A549 (cell line): ENCODE data around the gene HELQ.

ENCODE experiments used
- CEBPB ChIP-seq, 2 experiments: fragments of >200 bp in 1 of 2; sonication (Bioruptor Twin) in 1 of 2; formaldehyde crosslinking in 1 of 2; IDR thresholded peaks; 2 replicates each; pipeline ENCODE4 v1.6.1; 2012 to 2016
- HDAC2 ChIP-seq: fragments of 200-600 bp; sonication (generic); IDR thresholded peaks from 2 replicates; pipeline ENCODE4 v1.6.1; 2016
- JUN ChIP-seq, 2 experiments: fragments of >200 bp; sonication (Bioruptor Twin); formaldehyde crosslinking; IDR thresholded peaks; 2 replicates in 1 of 2; 3 replicates in 1 of 2; pipeline ENCODE4 v1.6.1; 2016 to 2017
- KDM5A ChIP-seq: fragments of 200-600 bp; sonication (generic); IDR thresholded peaks from 2 replicates; pipeline ENCODE4 v1.6.1; 2016; ENCODE audit warnings: antibody characterized with exemption, mild to moderate bottlenecking
- MAFK ChIP-seq: fragments of 450-650 bp; IDR thresholded peaks from 2 replicates; pipeline ENCODE4 v1.6.1; 2014; ENCODE audit not compliant: partially characterized antibody
- MYC ChIP-seq: IDR thresholded peaks from 2 replicates; pipeline ENCODE4 v1.6.1; 2012; ENCODE audit warnings: mild to moderate bottlenecking, inconsistent platforms, low read length, improper control_type of control experiment, borderline replicate concordance
- POLR2A ChIP-seq: IDR thresholded peaks from 2 replicates; pipeline ENCODE4 v1.6.1; 2012; ENCODE audit warnings: mild to moderate bottlenecking, low read length
- RFX5 ChIP-seq: fragments of 450-650 bp; IDR thresholded peaks from 2 replicates; pipeline ENCODE4 v1.7.1; 2014; ENCODE audit warnings: antibody characterized with exemption, mild to moderate bottlenecking, moderate library complexity
- TP53 ChIP-seq: fragments of 250-450 bp; sonication (Bioruptor Pico); IDR thresholded peaks from 2 replicates; pipeline ENCODE4 v1.5.0; 2021; ENCODE audit warnings: mild to moderate bottlenecking, moderate library complexity
- TF ChIP-seq, protein P1 (sequence below): fragments of >200 bp; sonication (Bioruptor Twin); formaldehyde crosslinking; IDR thresholded peaks from 3 replicates; pipeline ENCODE4 v1.5.1; 2016
- TF ChIP-seq, protein P2 (sequence below): fragments of >200 bp; sonication (Bioruptor Twin); formaldehyde crosslinking; IDR thresholded peaks from 2 replicates; pipeline ENCODE4 v1.6.1; 2016
- TF ChIP-seq, protein P3 (sequence below): IDR thresholded peaks from 2 replicates; pipeline ENCODE4 v1.6.1; 2012
- TF ChIP-seq, protein P4 (sequence below): IDR thresholded peaks from 2 replicates; pipeline ENCODE4 v1.6.1; 2012; ENCODE audit warnings: low read depth, borderline replicate concordance
- TF ChIP-seq, protein P5 (sequence below): fragments of 150-350 bp; IDR thresholded peaks from 2 replicates; pipeline ENCODE4 v1.6.1; 2014; ENCODE audit warnings: low read depth, mild to moderate bottlenecking, low read length

DNA sequence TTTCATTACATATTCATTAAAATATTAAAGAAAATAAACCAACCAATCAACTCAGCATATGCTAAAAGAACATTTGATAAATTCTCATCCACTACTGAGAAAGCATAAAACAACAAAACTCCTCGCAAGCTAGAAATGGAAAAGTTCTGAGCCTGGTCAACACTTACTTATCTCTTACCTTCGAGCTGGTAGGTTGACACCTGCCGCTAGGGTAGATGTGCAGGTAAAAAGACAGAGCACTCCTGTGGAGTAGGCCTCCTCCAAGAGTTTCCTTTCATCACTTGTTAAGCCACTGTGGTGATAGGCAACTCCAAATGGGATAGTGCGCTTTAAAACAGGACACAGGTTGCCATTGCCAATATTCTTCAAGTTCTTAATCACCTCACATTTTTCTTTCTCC lies 18.9 kb downstream of the HELQ start:
- TF ChIP-seq POLR2A (no peak), CEBPB (IDR thresholded peaks at IDR 0.05) (no peak), MYC (no peak), JUN (IDR thresholded peaks at IDR 0.05) (no peak), KDM5A (no peak), MAFK (no peak), HDAC2 (no peak), RFX5 (no peak), TP53 (CRISPR knock-in tag) (no peak)
- TF ChIP-seq, protein P1, sequence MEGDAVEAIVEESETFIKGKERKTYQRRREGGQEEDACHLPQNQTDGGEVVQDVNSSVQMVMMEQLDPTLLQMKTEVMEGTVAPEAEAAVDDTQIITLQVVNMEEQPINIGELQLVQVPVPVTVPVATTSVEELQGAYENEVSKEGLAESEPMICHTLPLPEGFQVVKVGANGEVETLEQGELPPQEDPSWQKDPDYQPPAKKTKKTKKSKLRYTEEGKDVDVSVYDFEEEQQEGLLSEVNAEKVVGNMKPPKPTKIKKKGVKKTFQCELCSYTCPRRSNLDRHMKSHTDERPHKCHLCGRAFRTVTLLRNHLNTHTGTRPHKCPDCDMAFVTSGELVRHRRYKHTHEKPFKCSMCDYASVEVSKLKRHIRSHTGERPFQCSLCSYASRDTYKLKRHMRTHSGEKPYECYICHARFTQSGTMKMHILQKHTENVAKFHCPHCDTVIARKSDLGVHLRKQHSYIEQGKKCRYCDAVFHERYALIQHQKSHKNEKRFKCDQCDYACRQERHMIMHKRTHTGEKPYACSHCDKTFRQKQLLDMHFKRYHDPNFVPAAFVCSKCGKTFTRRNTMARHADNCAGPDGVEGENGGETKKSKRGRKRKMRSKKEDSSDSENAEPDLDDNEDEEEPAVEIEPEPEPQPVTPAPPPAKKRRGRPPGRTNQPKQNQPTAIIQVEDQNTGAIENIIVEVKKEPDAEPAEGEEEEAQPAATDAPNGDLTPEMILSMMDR = no peak
- TF ChIP-seq, protein P2, sequence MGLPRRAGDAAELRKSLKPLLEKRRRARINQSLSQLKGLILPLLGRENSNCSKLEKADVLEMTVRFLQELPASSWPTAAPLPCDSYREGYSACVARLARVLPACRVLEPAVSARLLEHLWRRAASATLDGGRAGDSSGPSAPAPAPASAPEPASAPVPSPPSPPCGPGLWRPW = no peak
- TF ChIP-seq, protein P3, sequence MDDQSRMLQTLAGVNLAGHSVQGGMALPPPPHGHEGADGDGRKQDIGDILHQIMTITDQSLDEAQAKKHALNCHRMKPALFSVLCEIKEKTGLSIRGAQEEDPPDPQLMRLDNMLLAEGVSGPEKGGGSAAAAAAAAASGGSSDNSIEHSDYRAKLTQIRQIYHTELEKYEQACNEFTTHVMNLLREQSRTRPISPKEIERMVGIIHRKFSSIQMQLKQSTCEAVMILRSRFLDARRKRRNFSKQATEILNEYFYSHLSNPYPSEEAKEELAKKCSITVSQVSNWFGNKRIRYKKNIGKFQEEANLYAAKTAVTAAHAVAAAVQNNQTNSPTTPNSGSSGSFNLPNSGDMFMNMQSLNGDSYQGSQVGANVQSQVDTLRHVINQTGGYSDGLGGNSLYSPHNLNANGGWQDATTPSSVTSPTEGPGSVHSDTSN = no peak
- TF ChIP-seq, protein P4, sequence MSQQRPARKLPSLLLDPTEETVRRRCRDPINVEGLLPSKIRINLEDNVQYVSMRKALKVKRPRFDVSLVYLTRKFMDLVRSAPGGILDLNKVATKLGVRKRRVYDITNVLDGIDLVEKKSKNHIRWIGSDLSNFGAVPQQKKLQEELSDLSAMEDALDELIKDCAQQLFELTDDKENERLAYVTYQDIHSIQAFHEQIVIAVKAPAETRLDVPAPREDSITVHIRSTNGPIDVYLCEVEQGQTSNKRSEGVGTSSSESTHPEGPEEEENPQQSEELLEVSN = no peak
- TF ChIP-seq, protein P5, sequence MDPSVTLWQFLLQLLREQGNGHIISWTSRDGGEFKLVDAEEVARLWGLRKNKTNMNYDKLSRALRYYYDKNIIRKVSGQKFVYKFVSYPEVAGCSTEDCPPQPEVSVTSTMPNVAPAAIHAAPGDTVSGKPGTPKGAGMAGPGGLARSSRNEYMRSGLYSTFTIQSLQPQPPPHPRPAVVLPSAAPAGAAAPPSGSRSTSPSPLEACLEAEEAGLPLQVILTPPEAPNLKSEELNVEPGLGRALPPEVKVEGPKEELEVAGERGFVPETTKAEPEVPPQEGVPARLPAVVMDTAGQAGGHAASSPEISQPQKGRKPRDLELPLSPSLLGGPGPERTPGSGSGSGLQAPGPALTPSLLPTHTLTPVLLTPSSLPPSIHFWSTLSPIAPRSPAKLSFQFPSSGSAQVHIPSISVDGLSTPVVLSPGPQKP = no peak
